NB4 (cell line): Measurements from ENCODE around the gene TSPAN4.

Experiments used
- CTCF ChIP-seq: IDR thresholded peaks from one replicate; pipeline ENCODE4 v1.5.1; 2012; ENCODE audit warnings: low read depth, low read length
- MYC ChIP-seq: IDR thresholded peaks from 2 replicates; pipeline ENCODE4 v1.6.1; 2011; ENCODE audit warnings: low read depth, low read length

DNA sequence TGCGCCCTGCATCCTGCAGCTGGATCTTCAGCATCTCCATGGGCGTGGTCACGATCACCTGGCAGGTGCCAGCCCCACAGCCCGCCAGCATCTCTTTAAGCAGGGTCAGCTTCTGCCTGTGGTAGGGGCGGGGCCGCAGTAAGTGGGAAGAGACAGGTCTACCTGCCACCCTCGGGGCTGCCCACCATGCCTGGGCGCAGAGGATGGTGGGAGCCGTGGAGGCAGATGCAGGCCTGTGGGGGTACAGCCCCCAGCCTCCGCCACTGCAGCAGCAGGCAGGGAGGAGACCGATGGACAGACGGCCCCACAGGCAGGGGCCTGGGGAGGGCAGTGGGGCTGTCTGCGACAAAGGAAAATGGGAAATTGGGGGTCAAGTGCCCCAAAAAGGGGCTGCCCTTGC is 49.8 kb upstream of the TSPAN4 start:
- TF ChIP-seq MYC (no peak), CTCF (no peak)
